GM12878 (cell line): ENCODE results near the gene BRICD5. TPM values are rescaled to one million over a fixed set of nuclear protein-coding genes. Genes with fewer than 3 reads are reported as not detected.

Experiments
- SP1 ChIP-seq: IDR thresholded peaks from one replicate; pipeline ENCODE4 v1.6.1; 2011; ENCODE audit warnings: low read depth, low read length
- TCF3 ChIP-seq: IDR thresholded peaks from 2 replicates; pipeline ENCODE4 v1.6.1; 2012; ENCODE audit warnings: low read depth, mild to moderate bottlenecking, low read length, borderline replicate concordance; ENCODE audit not compliant: insufficient read depth
- TCF7 ChIP-seq: IDR thresholded peaks from 2 replicates; pipeline ENCODE4 v1.6.1; 2014; ENCODE audit warnings: antibody characterized with exemption, borderline replicate concordance
- ZNF622 ChIP-seq: fragments of 450-650 bp; IDR thresholded peaks from 2 replicates; pipeline ENCODE4 v1.6.1; 2017; ENCODE audit warnings: mild to moderate bottlenecking, inconsistent platforms
- polyA plus RNA-seq, 11 experiments: library from polyadenylated mRNA; depleted of rRNA in 4 of 11; unstranded in 6 of 11; stranded (reverse) in 5 of 11; fragments of >200 nt; fragmentation: Nextera tagmentation in 4 of 11; fragmentation: Illumina TruSeq in 1 of 11; extraction: Ambion mirVana in 4 of 11; extraction: Trizol in 1 of 11; gene quantifications; 1 replicate in 1 of 11; 2 replicates in 10 of 11; pipeline versions ENCODE4 v1.2.1 to v1.2.3, GENCODE V29; 2011 to 2016; ENCODE audit warnings: inconsistent platforms in 2 of 11, missing spikeins in 2 of 11, low read depth in 1 of 11
- total RNA-seq, 4 experiments: library from RNA; depleted of rRNA in 3 of 4; stranded (reverse); fragments of >200 nt in 3 of 4; fragmentation: Illumina TruSeq in 1 of 4; extraction: Trizol in 1 of 4; gene quantifications; 2 replicates each; pipeline versions ENCODE4 v1.2.1 to v1.2.3, GENCODE V29; 2013 to 2021
- TF ChIP-seq, protein P1 (sequence below): fragments of 450-650 bp; IDR thresholded peaks from 2 replicates; pipeline ENCODE4 v1.6.1; 2016; ENCODE audit warnings: mild to moderate bottlenecking
- TF ChIP-seq, protein P2 (sequence below): IDR thresholded peaks from 2 replicates; pipeline ENCODE4 v1.6.1; 2012; ENCODE audit warnings: mild to moderate bottlenecking, low read depth, low read length
- TF ChIP-seq, protein P3 (sequence below): IDR thresholded peaks from 2 replicates; pipeline ENCODE4 v1.6.1; 2012; ENCODE audit warnings: low read depth, low read length, improper control_type of control experiment

Gene BRICD5
- total and polyA plus RNA-seq, 10 of the 15 experiments (the other 5 are each of a cell fraction or from before 2014, with no cell fraction given), result 0.58 to 11.6 (median 1.5) TPM; not detected in 1

DNA sequence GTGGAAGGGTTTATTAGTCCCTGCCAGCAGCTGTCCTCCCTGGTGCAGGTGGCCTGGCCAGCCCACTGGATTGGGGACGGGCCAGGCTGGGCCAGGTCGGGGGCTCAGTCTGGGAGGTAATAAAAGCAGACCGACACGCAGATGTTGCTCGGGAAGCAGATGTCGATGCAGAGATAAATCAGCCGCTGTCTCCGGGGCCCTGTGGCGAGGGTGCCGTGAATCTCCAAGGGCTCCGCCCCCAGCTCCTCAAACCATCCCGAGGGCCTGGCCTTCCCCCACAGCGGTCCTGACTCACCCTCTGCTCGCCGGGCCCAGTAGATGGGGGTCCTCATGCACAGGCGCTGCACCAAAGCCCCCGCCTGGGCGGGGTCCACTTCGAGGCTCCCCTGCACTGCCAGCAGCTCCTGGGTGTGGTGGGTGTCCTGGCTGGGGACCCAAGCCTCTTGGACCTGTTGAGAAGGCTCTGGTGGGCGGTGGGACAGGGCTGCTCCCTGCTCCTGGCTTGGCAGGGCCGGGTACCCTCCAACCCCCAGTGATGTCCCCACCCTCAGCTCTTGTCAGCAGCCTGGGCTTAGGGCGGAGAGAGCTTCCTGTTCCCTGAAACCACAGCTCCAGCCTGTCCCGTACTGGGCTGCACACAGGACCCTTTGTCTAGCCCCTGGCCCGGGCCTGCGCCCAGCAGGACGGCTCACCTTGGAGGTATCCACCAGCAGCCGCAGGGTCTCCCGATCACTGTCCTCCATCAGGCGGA is 1.2 kb downstream of the BRICD5 start (continued):
- TF ChIP-seq, protein P1, sequence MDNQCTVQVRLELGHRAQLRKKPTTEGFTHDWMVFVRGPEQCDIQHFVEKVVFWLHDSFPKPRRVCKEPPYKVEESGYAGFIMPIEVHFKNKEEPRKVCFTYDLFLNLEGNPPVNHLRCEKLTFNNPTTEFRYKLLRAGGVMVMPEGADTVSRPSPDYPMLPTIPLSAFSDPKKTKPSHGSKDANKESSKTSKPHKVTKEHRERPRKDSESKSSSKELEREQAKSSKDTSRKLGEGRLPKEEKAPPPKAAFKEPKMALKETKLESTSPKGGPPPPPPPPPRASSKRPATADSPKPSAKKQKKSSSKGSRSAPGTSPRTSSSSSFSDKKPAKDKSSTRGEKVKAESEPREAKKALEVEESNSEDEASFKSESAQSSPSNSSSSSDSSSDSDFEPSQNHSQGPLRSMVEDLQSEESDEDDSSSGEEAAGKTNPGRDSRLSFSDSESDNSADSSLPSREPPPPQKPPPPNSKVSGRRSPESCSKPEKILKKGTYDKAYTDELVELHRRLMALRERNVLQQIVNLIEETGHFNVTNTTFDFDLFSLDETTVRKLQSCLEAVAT, result no peak
- no peak for TF ChIP-seq TCF7
- TF ChIP-seq, protein P2, sequence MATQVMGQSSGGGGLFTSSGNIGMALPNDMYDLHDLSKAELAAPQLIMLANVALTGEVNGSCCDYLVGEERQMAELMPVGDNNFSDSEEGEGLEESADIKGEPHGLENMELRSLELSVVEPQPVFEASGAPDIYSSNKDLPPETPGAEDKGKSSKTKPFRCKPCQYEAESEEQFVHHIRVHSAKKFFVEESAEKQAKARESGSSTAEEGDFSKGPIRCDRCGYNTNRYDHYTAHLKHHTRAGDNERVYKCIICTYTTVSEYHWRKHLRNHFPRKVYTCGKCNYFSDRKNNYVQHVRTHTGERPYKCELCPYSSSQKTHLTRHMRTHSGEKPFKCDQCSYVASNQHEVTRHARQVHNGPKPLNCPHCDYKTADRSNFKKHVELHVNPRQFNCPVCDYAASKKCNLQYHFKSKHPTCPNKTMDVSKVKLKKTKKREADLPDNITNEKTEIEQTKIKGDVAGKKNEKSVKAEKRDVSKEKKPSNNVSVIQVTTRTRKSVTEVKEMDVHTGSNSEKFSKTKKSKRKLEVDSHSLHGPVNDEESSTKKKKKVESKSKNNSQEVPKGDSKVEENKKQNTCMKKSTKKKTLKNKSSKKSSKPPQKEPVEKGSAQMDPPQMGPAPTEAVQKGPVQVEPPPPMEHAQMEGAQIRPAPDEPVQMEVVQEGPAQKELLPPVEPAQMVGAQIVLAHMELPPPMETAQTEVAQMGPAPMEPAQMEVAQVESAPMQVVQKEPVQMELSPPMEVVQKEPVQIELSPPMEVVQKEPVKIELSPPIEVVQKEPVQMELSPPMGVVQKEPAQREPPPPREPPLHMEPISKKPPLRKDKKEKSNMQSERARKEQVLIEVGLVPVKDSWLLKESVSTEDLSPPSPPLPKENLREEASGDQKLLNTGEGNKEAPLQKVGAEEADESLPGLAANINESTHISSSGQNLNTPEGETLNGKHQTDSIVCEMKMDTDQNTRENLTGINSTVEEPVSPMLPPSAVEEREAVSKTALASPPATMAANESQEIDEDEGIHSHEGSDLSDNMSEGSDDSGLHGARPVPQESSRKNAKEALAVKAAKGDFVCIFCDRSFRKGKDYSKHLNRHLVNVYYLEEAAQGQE, result no peak
- no peak for TF ChIP-seq ZNF622
- TF ChIP-seq TCF3, result no peak
- TF ChIP-seq, protein P3, sequence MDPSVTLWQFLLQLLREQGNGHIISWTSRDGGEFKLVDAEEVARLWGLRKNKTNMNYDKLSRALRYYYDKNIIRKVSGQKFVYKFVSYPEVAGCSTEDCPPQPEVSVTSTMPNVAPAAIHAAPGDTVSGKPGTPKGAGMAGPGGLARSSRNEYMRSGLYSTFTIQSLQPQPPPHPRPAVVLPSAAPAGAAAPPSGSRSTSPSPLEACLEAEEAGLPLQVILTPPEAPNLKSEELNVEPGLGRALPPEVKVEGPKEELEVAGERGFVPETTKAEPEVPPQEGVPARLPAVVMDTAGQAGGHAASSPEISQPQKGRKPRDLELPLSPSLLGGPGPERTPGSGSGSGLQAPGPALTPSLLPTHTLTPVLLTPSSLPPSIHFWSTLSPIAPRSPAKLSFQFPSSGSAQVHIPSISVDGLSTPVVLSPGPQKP, result no peak
- TF ChIP-seq SP1, result no peak
- TF ChIP-seq, all 136 proteins: peak for 0
